ENCODE measurements around the gene PDXP.

The PDXP gene

GRCh38 chr22:37672206-37672919 is 13.8 kb downstream of the PDXP start:
- Histone ChIP-seq H3K36me3 (ENCODE audit: control insufficient read depth, low read length) (peaks cover 16% of the 10 kb centered on the region; the same call in 1 of the 2 replicates), H3K79me2 (ENCODE audit: control insufficient read depth, low read length) (peaks cover 10% of the 10 kb centered on the region), H3K4me3 (ENCODE audit: low read length) (no peak overlapping the region), H3F3A (ENCODE audit: control insufficient read depth, insufficient read depth) (peaks cover 26% of the 10 kb centered on the region), H3K27ac (ENCODE audit: low read depth, low read length) (peak overlapping the region; percentile 25; the same call in 1 of the 2 replicates), H3K9me2 (replicated peaks; ENCODE audit: control insufficient read depth, low read length) (no peaks in the 10 kb centered on the region), H3K4me1 (ENCODE audit: control insufficient read depth, low read length) (peaks cover 55% of the 10 kb centered on the region), H4K20me1 (ENCODE audit: control insufficient read depth, insufficient read depth, low read depth, low read length) (no peaks in the 10 kb centered on the region), H3K9me3 (ENCODE audit: control insufficient read depth, insufficient read depth, low read length) (no peaks in the 10 kb centered on the region), H3K4me2 (ENCODE audit: low read length) (peak overlapping the region; percentile 43), H3K27me3 (ENCODE audit: control insufficient read depth, low read length) (no peaks in the 10 kb centered on the region)
- TF ChIP-seq CTCF (IDR thresholded peaks at IDR 0.05; ENCODE audit: low read depth, low read length, poor library complexity, severe bottlenecking) (peak; percentile 32), EZH2phosphoT487 (IDR thresholded peaks at IDR 0.05; ENCODE audit: borderline replicate concordance, low read length) (no peak)

- Histone ChIP-seq H3K9me2 (replicated peaks; ENCODE audit: control insufficient read depth, low read length) (no peaks in the 10 kb centered on the region), H3K4me1 (ENCODE audit: control insufficient read depth, low read length) (peaks cover 60% of the 10 kb centered on the region), H3F3A (ENCODE audit: control insufficient read depth, insufficient read depth) (peaks cover 27% of the 10 kb centered on the region), H3K79me2 (ENCODE audit: control insufficient read depth, low read length) (peaks cover 6% of the 10 kb centered on the region; the same call in 1 of the 2 replicates), H3K36me3 (ENCODE audit: control insufficient read depth, low read length) (peaks cover 13% of the 10 kb centered on the region; the same call in 1 of the 2 replicates), H4K20me1 (ENCODE audit: control insufficient read depth, insufficient read depth, low read depth, low read length) (no peaks in the 10 kb centered on the region), H3K4me3 (ENCODE audit: low read length) (no peak overlapping the region), H3K27ac (ENCODE audit: low read depth, low read length) (no peak overlapping the region), H3K27me3 (ENCODE audit: control insufficient read depth, low read length) (no peaks in the 10 kb centered on the region), H3K9me3 (ENCODE audit: control insufficient read depth, insufficient read depth, low read length) (no peaks in the 10 kb centered on the region), H3K4me2 (ENCODE audit: low read length) (peak overlapping the region; percentile 43)
- TF ChIP-seq EZH2phosphoT487 (IDR thresholded peaks at IDR 0.05; ENCODE audit: borderline replicate concordance, low read length) (no peak), CTCF (IDR thresholded peaks at IDR 0.05; ENCODE audit: low read depth, low read length, poor library complexity, severe bottlenecking) (no peak)
Observed at GRCh38 chr22:37672920-37673455, 14.5 kb downstream of the PDXP start.

DNA sequence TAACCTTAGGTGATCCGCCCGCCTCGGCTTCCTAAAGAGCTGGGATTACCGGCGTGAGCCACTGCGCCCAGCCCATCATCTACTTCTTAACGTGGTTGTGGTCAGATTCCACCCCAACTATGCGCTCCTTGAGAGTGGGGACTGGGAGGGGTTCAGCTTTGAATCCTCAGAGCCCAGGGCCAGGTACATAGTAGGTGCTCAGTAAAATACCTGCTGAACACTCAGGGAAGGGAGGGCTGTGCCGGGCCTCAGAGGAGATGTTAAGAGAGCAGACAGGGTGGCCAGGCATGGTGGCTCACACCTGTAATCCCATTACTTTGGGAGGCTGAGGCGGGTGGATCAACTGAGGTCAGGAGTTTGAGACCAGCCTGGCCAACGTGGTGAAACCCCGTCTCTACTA is 15.7 kb downstream of the PDXP start:
- Histone ChIP-seq H3K4me2 (ENCODE audit: low read length) (peak overlapping the region; percentile 42), H3K4me1 (ENCODE audit: control insufficient read depth, low read length) (peaks cover 63% of the 10 kb centered on the region), H3F3A (ENCODE audit: control insufficient read depth, insufficient read depth) (peaks cover 29% of the 10 kb centered on the region), H4K20me1 (ENCODE audit: control insufficient read depth, insufficient read depth, low read depth, low read length) (no peaks in the 10 kb centered on the region), H3K4me3 (ENCODE audit: low read length) (0 out of 2 replicates have a peak overlapping the region, but pooled peaks have one; percentile 32), H3K27ac (ENCODE audit: low read depth, low read length) (peak overlapping the region; percentile 79), H3K79me2 (ENCODE audit: control insufficient read depth, low read length) (no peaks in the 10 kb centered on the region; the same call in 1 of the 2 replicates), H3K9me3 (ENCODE audit: control insufficient read depth, insufficient read depth, low read length) (no peaks in the 10 kb centered on the region), H3K27me3 (ENCODE audit: control insufficient read depth, low read length) (no peaks in the 10 kb centered on the region), H3K36me3 (ENCODE audit: control insufficient read depth, low read length) (peaks cover 9% of the 10 kb centered on the region; the same call in 1 of the 2 replicates), H3K9me2 (replicated peaks; ENCODE audit: control insufficient read depth, low read length) (no peaks in the 10 kb centered on the region)
- no peak for TF ChIP-seq CTCF (IDR thresholded peaks at IDR 0.05; ENCODE audit: low read depth, low read length, poor library complexity, severe bottlenecking)
- no peak for TF ChIP-seq EZH2phosphoT487 (IDR thresholded peaks at IDR 0.05; ENCODE audit: borderline replicate concordance, low read length)

Data from DOHH2 (cell line).